HG03354 (cell line): ENCODE data around the gene CUL3.

ENCODE experiments used
- ATAC-seq: cut with Tn5 transposase; IDR thresholded peaks from one replicate; pipeline ENCODE4 v1.9.1; 2021; ENCODE audit warnings: mild to moderate bottlenecking; ENCODE audit not compliant: unreplicated experiment, poor library complexity, severe bottlenecking

CUL3 gene

GRCh38 chr2:224438726-224439125, 146.4 kb downstream of the CUL3 start:
- no peak for ATAC-seq

- ATAC-seq: no peak
These were observed 148.5 kb downstream of the CUL3 start for GRCh38 chr2:224436634-224437033.

- no peak for ATAC-seq
These were observed 150.5 kb downstream of the CUL3 start for GRCh38 chr2:224434618-224435017.

- no peak for ATAC-seq
These were observed 151.7 kb downstream of the CUL3 start for GRCh38 chr2:224433442-224433841.

- ATAC-seq: no peak
These were observed 153.1 kb downstream of the CUL3 start for GRCh38 chr2:224432003-224432579.

- no peak for ATAC-seq
These were observed 155.7 kb downstream of the CUL3 start for GRCh38 chr2:224429441-224429810.

- ATAC-seq: no peak
These were observed 156.2 kb downstream of the CUL3 start for GRCh38 chr2:224428787-224429440.

- ATAC-seq: no peak
These were observed 157.7 kb downstream of the CUL3 start for GRCh38 chr2:224427471-224427870.

GRCh38 chr2:224426656-224427055, 158.5 kb downstream of the CUL3 start:
- ATAC-seq: no peak

- ATAC-seq: no peak
These were observed 164.1 kb downstream of the CUL3 start for GRCh38 chr2:224421065-224421464.
